OCI-LY7 (cell line): ENCODE data around the gene CHRNB2. TPM values are rescaled to one million over a fixed set of nuclear protein-coding genes. Genes with fewer than 3 reads are reported as not detected.

Experiments
- BruUV-seq: library from RNA; stranded (reverse); fragments of 400-500 nt; replicated peaks from 2 replicates; lab custom pipeline; 2021; lab: Mats Ljungman, UMichigan
- CTCF ChIA-PET: fragments of 300-600 bp; sonication (Branson Sonifier 250); formaldehyde crosslinking; loops from one replicate; lab custom pipeline; 2022; ENCODE audit warnings: antibody characterized with exemption; ENCODE audit not compliant: unreplicated experiment; lab: Charles Lee
- POLR2A ChIA-PET: fragments of 300-600 bp; sonication (Branson Sonifier 250); formaldehyde crosslinking; loops from one replicate; lab custom pipeline; 2022; ENCODE audit warnings: antibody characterized with exemption; lab: Charles Lee
- DNase-seq: peaks from one replicate; pipeline ENCODE4 v3.0.0-alpha.2; 2015; ENCODE audit warnings: low spot score
- H2AFZ ChIP-seq: fragments of 200-600 bp; sonication (generic), shearing (Covaris generic); 2 replicates; pipeline ENCODE4 v1.6.1; 2014; ENCODE audit warnings: mild to moderate bottlenecking, antibody characterized with exemption, low read length, moderate library complexity
- H3K27ac ChIP-seq: fragments of 200-600 bp; sonication (generic); 2 replicates; pipeline ENCODE4 v1.5.1; 2014; ENCODE audit warnings: mixed run types, low read depth, mild to moderate bottlenecking, moderate library complexity, low read length, inconsistent platforms; ENCODE audit not compliant: poor library complexity, severe bottlenecking
- H3K36me3 ChIP-seq: fragments of 200-600 bp; sonication (generic); 2 replicates; pipeline ENCODE4 v1.6.1; 2014; ENCODE audit warnings: mild to moderate bottlenecking, antibody characterized with exemption, low read length, moderate library complexity, mixed read lengths; ENCODE audit not compliant: insufficient read depth
- H3K4me1 ChIP-seq: fragments of 200-600 bp; sonication (generic); 2 replicates; pipeline ENCODE4 v1.5.1; 2014; ENCODE audit warnings: mild to moderate bottlenecking, low read length; ENCODE audit not compliant: insufficient read depth, poor library complexity, severe bottlenecking
- H3K4me2 ChIP-seq: fragments of 200-600 bp; sonication (generic); 2 replicates; pipeline ENCODE4 v1.6.1; 2014; ENCODE audit warnings: mild to moderate bottlenecking, low read length
- H3K4me3 ChIP-seq: fragments of 200-600 bp; sonication (generic); 2 replicates; pipeline ENCODE4 v1.5.1; 2014; ENCODE audit warnings: mild to moderate bottlenecking, low read depth, low read length; ENCODE audit not compliant: poor library complexity, severe bottlenecking
- H3K79me2 ChIP-seq: fragments of 200-600 bp; sonication (generic); 2 replicates; pipeline ENCODE4 v1.6.1; 2016; ENCODE audit warnings: low read depth, mild to moderate bottlenecking, low read length, moderate library complexity, mixed read lengths; ENCODE audit not compliant: insufficient read depth
- H3K9me2 ChIP-seq: fragments of 200-600 bp; sonication (generic); 2 replicates; pipeline ENCODE4 v1.6.1; 2016; ENCODE audit warnings: mild to moderate bottlenecking, low read length, mixed read lengths; ENCODE audit not compliant: insufficient read depth
- H3K9me3 ChIP-seq: fragments of 200-600 bp; sonication (generic); 2 replicates; pipeline ENCODE4 v1.6.1; 2014; ENCODE audit warnings: mild to moderate bottlenecking, mixed run types, low read length, mixed read lengths
- H4K20me1 ChIP-seq: fragments of 200-600 bp; sonication (generic); 2 replicates; pipeline ENCODE4 v1.6.1; 2014; ENCODE audit warnings: mild to moderate bottlenecking, antibody characterized with exemption, low read length, moderate library complexity, mixed read lengths; ENCODE audit not compliant: insufficient read depth
- CTCF ChIP-seq: fragments of 200-600 bp; sonication (generic); conservative IDR thresholded peaks from 2 replicates; pipeline ENCODE4 v1.5.1; 2014; ENCODE audit warnings: mild to moderate bottlenecking, antibody characterized with exemption, low read length, moderate library complexity, mixed read lengths
- EZH2phosphoT487 ChIP-seq: fragments of 200-600 bp; sonication (generic); IDR thresholded peaks from 2 replicates; pipeline ENCODE4 v1.6.1; 2018; ENCODE audit warnings: low read depth, borderline replicate concordance, mild to moderate bottlenecking, mixed run types, antibody characterized with exemption, low read length, moderate library complexity, mixed read lengths
- intact Hi-C: fragments of 100-400 bp; cut with micrococcal nuclease; formaldehyde crosslinking; loops from one replicate; pipeline ENCODE4 v1.10.0; 2022; ENCODE audit not compliant: unreplicated experiment
- total RNA-seq, 2 experiments: library from RNA; depleted of rRNA in 1 of 2; stranded (reverse); fragments of >200 nt in 1 of 2; shearing (Covaris generic) in 1 of 2; gene quantifications; 2 replicates each; pipeline ENCODE4 v1.2.3, GENCODE V29; 2014 to 2022

CHRNB2 gene
- total RNA-seq, 2 experiments from 2014 or later = 0.13 to 0.42 TPM

DNA sequence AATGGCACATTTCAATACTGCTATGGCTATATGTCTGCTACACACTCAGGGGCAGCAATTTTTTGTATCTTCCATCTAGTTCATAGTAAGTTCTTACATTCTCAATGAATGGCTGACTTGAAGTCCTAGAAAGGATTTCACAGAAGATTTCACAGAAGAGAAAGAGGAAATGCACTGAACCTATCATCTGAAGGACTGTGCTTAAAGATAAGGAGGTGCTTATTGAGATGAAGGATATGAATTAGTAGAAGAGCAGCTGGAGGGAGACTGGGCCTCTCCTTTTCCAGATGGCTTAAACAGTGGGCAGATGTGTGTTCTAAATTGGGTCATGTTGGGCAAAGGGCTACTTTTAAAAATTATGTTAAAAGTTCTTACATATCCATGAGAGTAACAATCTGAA, 25.8 kb downstream of the CHRNB2 start:
- Histone ChIP-seq H3K79me2 (no peaks in the 10 kb centered on the region), H3K4me2 (no peak overlapping the region), H3K27ac (no peak overlapping the region), H3K9me2 (no peaks in the 10 kb centered on the region), H3K36me3 (peaks cover 97% of the 10 kb centered on the region), H2AFZ (no peak overlapping the region), H3K4me1 (no peaks in the 10 kb centered on the region), H4K20me1 (no peaks in the 10 kb centered on the region), H3K9me3 (no peaks in the 10 kb centered on the region), H3K4me3 (no peak overlapping the region)
- TF ChIP-seq EZH2phosphoT487 = no peak
- TF ChIP-seq CTCF = no peak
- POLR2A ChIA-PET = interaction anchor here (0.5 kb wide), 1 partner anchor 273 kb away, joined by 3 read pairs; no protein-coding TSS in a partner anchor
- no peak for DNase-seq
- CTCF ChIA-PET = no interaction called here
- intact Hi-C loops = no loop called here
- BruUV-seq = no TSS peak

DNA sequence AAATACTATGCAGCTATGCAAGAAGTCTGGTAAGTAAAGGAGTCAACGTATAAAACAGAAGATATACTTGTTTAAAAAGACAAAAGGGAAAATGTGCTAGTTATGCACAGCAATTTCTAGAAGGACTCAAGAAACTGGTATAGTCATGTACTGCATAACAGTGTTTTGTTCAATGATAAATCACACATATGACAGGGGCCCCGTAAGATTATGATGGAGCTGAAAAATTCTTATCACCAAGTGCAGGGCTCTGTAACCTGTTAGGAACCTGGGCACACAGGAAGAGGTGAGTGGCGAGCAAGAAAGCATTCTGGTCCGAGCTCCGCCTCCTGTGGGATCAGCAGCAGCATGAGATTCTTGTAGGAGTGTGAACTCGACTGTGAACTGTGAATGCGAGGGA, 27.2 kb downstream of the CHRNB2 start:
- Histone ChIP-seq H4K20me1 (peaks cover 3% of the 10 kb centered on the region; the same call in 1 of the 2 replicates), H3K9me2 (no peaks in the 10 kb centered on the region), H3K79me2 (0 out of 2 replicates have a peak, but pooled peaks cover 3% of the 10 kb centered on the region), H2AFZ (no peak overlapping the region), H3K4me3 (no peak overlapping the region), H3K36me3 (peaks cover 97% of the 10 kb centered on the region), H3K9me3 (no peaks in the 10 kb centered on the region), H3K4me1 (no peaks in the 10 kb centered on the region), H3K27ac (no peak overlapping the region), H3K4me2 (no peak overlapping the region)
- ChIA-PET CTCF (no interaction called here), POLR2A (interaction anchor here (0.7 to 0.8 kb wide), 3 partner anchors 11 to 107 kb away, joined by 3 to 5 read pairs (median 3); no protein-coding TSS in a partner anchor)
- no peak for DNase-seq
- BruUV-seq = no TSS peak
- intact Hi-C loops = no loop called here
- TF ChIP-seq EZH2phosphoT487 (no peak), CTCF (no peak)

DNA sequence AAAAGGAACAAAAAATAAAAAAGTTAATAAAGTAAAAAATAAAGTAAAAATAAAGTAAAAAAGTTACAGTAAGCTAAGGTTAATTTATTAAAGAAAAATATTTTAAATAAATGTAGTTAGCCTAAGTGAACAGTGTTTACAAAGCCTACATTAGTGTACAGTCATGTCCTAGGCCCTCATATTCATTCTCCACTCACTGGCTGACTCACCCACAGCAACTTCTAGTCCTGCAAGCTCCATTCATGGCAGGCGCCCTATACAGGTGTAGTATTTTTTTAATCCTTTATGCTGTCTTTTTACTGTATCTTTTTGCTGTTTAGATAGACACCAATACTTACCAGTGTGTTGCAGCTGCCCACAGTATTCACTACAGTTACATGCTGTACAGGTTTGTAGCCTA, 28.0 kb downstream of the CHRNB2 start:
- no peak overlapping the region for H3K4me3 ChIP-seq
- H3K9me2 ChIP-seq = no peaks in the 10 kb centered on the region
- BruUV-seq = no TSS peak
- POLR2A ChIA-PET = interaction anchor here (0.7 to 1.2 kb wide), 2 partner anchors 10 to 32 kb away, joined by 4 to 5 read pairs; no protein-coding TSS in a partner anchor
- H3K4me1 ChIP-seq = no peaks in the 10 kb centered on the region
- peaks cover 5% of the 10 kb centered on the region; the same call in 1 of the 2 replicates for H3K79me2 ChIP-seq
- no peak for TF ChIP-seq CTCF
- TF ChIP-seq EZH2phosphoT487 = no peak
- H3K36me3 ChIP-seq = peaks cover 93% of the 10 kb centered on the region
- H2AFZ ChIP-seq = no peak overlapping the region
- CTCF ChIA-PET = no interaction called here
- H3K27ac ChIP-seq = no peak overlapping the region
- H4K20me1 ChIP-seq = peaks cover 5% of the 10 kb centered on the region; the same call in 1 of the 2 replicates
- DNase-seq = no peak
- no peak overlapping the region for H3K4me2 ChIP-seq
- no peaks in the 10 kb centered on the region for H3K9me3 ChIP-seq
- intact Hi-C loops = no loop called here
